ENCODE results near the gene ACBD4. TPM values are rescaled to one million over a fixed set of nuclear protein-coding genes. Genes with fewer than 3 reads are reported as not detected.
A peak's percentile ranks its signal among the peaks of the same experiment; 100 is the strongest.

ACBD4 gene
- total RNA-seq, 6 experiments from 2014 or later: 24.0 to 78.9 (median 56.9) TPM

GRCh38 chr17:45170280-45170930 lies 34.9 kb downstream of the ACBD4 start:
- no peaks in the 10 kb centered on the region for H3K9me3 ChIP-seq
- WGBS (ENCODE audit: insufficient coverage, low coverage, low lambda C conversion rate, missing lambda C conversion rate): 95% methylated on average over 4 of the region's 12 CpGs
- H3K4me3 ChIP-seq: no peak overlapping the region
- DNase-seq (no peak), ATAC-seq (no peak)
- intact Hi-C loops (cut with DNase I): no loop called here
- H3K36me3 ChIP-seq: peaks cover 0 to 3% (median 0%) of the 10 kb centered on the region in 4 donors
- TF ChIP-seq CTCF (IDR thresholded peaks at IDR 0.05) (no peak), POLR2A (IDR thresholded peaks at IDR 0.05) (no peak)
- H3K4me1 ChIP-seq: peaks cover 0 to 30% (median 9%) of the 10 kb centered on the region in 4 donors
- no peaks in the 10 kb centered on the region for H3K27me3 ChIP-seq
- H3K27ac ChIP-seq: peak overlapping the region in 2 of 3 donors; percentile 75 to 92

DNA sequence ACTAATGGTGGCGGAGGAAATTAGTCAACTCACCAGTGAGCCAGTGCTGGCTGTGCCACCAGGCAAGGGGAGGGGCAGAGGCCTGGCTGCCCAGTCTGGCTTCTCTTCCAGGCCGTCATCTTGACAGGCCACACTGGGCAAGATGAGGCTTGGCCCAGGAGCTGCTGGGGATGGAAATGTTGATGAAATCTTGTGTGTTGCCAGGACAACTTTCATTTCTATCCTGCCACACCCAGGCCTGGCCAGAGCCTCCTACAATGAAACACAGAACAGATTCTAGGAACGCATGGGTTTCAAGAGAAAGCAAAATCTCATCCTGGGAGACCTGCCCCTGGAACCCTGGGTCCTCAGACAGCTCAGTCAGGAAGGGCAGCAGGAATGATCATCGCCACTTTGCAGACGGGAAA lies 35.4 kb downstream of the ACBD4 start:
- Histone ChIP-seq H3K4me1 (peaks cover 0 to 28% (median 9%) of the 10 kb centered on the region in 4 donors), H3K4me3 (no peak overlapping the region)
- no peak for TF ChIP-seq CTCF (IDR thresholded peaks at IDR 0.05)
- TF ChIP-seq POLR2A (IDR thresholded peaks at IDR 0.05): no peak

GRCh38 chr17:45171338-45172231 lies 36.1 kb downstream of the ACBD4 start:
- 40% methylated on average over 13 of the region's 20 CpGs for WGBS (ENCODE audit: insufficient coverage, low coverage, low lambda C conversion rate, missing lambda C conversion rate)
- ATAC-seq: peak; percentile 46 to 70 (median 66)
- intact Hi-C loops (cut with DNase I): no loop called here
- DNase-seq: peak in 2 of 3 donors; percentile 60 to 67
- no peaks in the 10 kb centered on the region for H3K9me3 ChIP-seq
- H3K27me3 ChIP-seq: no peaks in the 10 kb centered on the region
- H3K4me3 ChIP-seq: no peak overlapping the region
- no peak for TF ChIP-seq CTCF (IDR thresholded peaks at IDR 0.05)
- no peak for TF ChIP-seq POLR2A (IDR thresholded peaks at IDR 0.05)
- H3K4me1 ChIP-seq: peaks cover 0 to 28% (median 9%) of the 10 kb centered on the region in 4 donors
- H3K27ac ChIP-seq: peak overlapping the region; percentile 28 to 92 (median 75)
- H3K36me3 ChIP-seq: peaks cover 0 to 3% (median 0%) of the 10 kb centered on the region in 4 donors

More for the DNA sequence above, 35.4 kb downstream of the ACBD4 start:
- Histone ChIP-seq H3K9me3 (no peaks in the 10 kb centered on the region), H3K36me3 (peaks cover 0 to 3% (median 0%) of the 10 kb centered on the region in 4 donors), H3K27ac (peak overlapping the region; percentile 28 to 92 (median 75)), H3K27me3 (no peaks in the 10 kb centered on the region)
- intact Hi-C loops (cut with DNase I): no loop called here
- ATAC-seq: peak; percentile 27 to 77 (median 53)
- peak in 2 of 3 donors; percentile 73 to 84 for DNase-seq
- 29% methylated on average over 5 of the region's 5 CpGs for WGBS (ENCODE audit: insufficient coverage, low coverage, low lambda C conversion rate, missing lambda C conversion rate)

DNA sequence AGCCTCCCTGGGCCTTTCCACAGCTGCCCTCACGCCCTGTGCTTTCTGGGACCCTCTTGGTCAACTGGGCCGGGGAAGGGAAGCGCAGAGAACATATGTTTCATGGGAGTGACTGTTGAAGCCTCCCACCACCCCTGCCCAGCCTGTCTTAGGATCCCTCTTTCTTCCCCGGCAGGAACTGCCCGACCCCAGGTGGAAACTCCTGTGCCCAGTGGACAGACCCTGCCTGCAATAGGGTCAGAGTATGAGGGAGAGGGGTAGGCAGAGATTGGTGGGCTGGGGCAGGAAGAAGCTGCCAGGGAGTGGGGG lies 36.7 kb downstream of the ACBD4 start:
- 86% methylated on average over 5 of the region's 5 CpGs for WGBS (ENCODE audit: insufficient coverage, low coverage, low lambda C conversion rate, missing lambda C conversion rate)

More for the DNA sequence above, 36.7 kb downstream of the ACBD4 start:
- Histone ChIP-seq H3K4me3 (no peak overlapping the region), H3K36me3 (peaks cover 0 to 3% (median 0%) of the 10 kb centered on the region in 4 donors), H3K9me3 (no peaks in the 10 kb centered on the region), H3K27ac (peak overlapping the region in 2 of 3 donors; percentile 75 to 92), H3K27me3 (no peaks in the 10 kb centered on the region), H3K4me1 (peaks cover 0 to 28% (median 9%) of the 10 kb centered on the region in 4 donors)
- DNase-seq (no peak), ATAC-seq (no peak)
- intact Hi-C loops (cut with DNase I): no loop called here
- TF ChIP-seq CTCF (IDR thresholded peaks at IDR 0.05): no peak
- no peak for TF ChIP-seq POLR2A (IDR thresholded peaks at IDR 0.05)
